Natural killer cell treated with Interleukin-12 subunit alpha and Interleukin-12 subunit beta and Interleukin-15 and Interleukin-18, amount 100 ng/mL, for 72 hours (primary cell): Measurements from ENCODE around the gene SNCG. TPM values are rescaled to one million over a fixed set of nuclear protein-coding genes. Genes with fewer than 3 reads are reported as not detected.
"Not testable (repeated sequence)": the region's sequence is repeated elsewhere in the genome, so short reads cannot be mapped to it uniquely, and the experiment has no call there.

ENCODE experiments used
- ATAC-seq, 2 donors: fragments of 150-1000 bp; cut with Tn5 transposase in 1 of 2; sonication (Bioruptor Pico), chemical (Tn5 transposase) in 1 of 2; 2 replicates each; pipeline ENCODE4 v1.10.0; 2021
- DNase-seq: peaks from one replicate; pipeline ENCODE4 v3.0.0; 2022; ENCODE audit warnings: low spot score
- H3K27ac Mint-ChIP-seq, 2 donors: 1 replicate in 1 of 2; 2 replicates in 1 of 2; pipeline ENCODE4 v1.8.0; 2022; ENCODE audit warnings: mixed read lengths in 2 of 2, mild to moderate bottlenecking in 1 of 2, moderate library complexity in 1 of 2
- H3K27me3 Mint-ChIP-seq, 2 donors: 1 replicate in 1 of 2; 2 replicates in 1 of 2; pipeline ENCODE4 v1.8.0; 2022; ENCODE audit warnings: mixed read lengths in 2 of 2
- H3K36me3 Mint-ChIP-seq: one replicate; pipeline ENCODE4 v1.8.0; 2022; ENCODE audit warnings: mixed read lengths
- H3K4me1 Mint-ChIP-seq, 2 donors: 1 replicate in 1 of 2; 2 replicates in 1 of 2; pipeline ENCODE4 v1.8.0; 2022; ENCODE audit warnings: low read depth in 2 of 2, mixed read lengths in 2 of 2, mild to moderate bottlenecking in 1 of 2
- H3K4me3 Mint-ChIP-seq: one replicate; pipeline ENCODE4 v1.8.0; 2022; ENCODE audit warnings: mixed read lengths
- H3K9me3 Mint-ChIP-seq: 2 replicates; pipeline ENCODE4 v1.8.0; 2022; ENCODE audit warnings: mixed read lengths
- total RNA-seq, 2 donors: library from RNA; stranded (reverse); gene quantifications; one replicate each; pipeline ENCODE4 v1.2.3, GENCODE V29; 2022

SNCG gene
- total RNA-seq = not detected

GRCh38 chr10:86958116-86958900, at the start of gene SNCG:
Gene SNCG, plus strand, starts transcription at chr10:86958599. Its CDS starts 99 bp downstream, at chr10:86958698.
- Mint-ChIP-seq H3K9me3 (no peaks in the 10 kb centered on the region), H3K27ac (no peak within 1 kb of the TSS), H3K27me3 (no peaks in the 10 kb centered on the region), H3K4me3 (no peak within 1 kb of the TSS), H3K36me3 (no peaks in the 10 kb centered on the region), H3K4me1 (no peaks in the 10 kb centered on the region)
- DNase-seq = no peak
- no peak for ATAC-seq

GRCh38 chr10:86914734-86915133, 43.7 kb upstream of the SNCG start:
- H3K4me3 Mint-ChIP-seq = no peak overlapping the region
- H3K9me3 Mint-ChIP-seq = no peaks in the 10 kb centered on the region
- no peak for DNase-seq
- ATAC-seq = no peak
- no peaks in the 10 kb centered on the region for H3K27me3 Mint-ChIP-seq
- H3K36me3 Mint-ChIP-seq = peaks cover 4% of the 10 kb centered on the region
- no peaks in the 10 kb centered on the region for H3K4me1 Mint-ChIP-seq
- no peak overlapping the region for H3K27ac Mint-ChIP-seq

- Mint-ChIP-seq H3K27me3 (no peaks in the 10 kb centered on the region), H3K27ac (no peak overlapping the region), H3K4me3 (no peak overlapping the region), H3K9me3 (no peaks in the 10 kb centered on the region), H3K36me3 (peaks cover 5% of the 10 kb centered on the region), H3K4me1 (no peaks in the 10 kb centered on the region)
- ATAC-seq = no peak
- no peak for DNase-seq
Observed at GRCh38 chr10:86918022-86918471, 40.4 kb upstream of the SNCG start.

- Mint-ChIP-seq H3K4me1 (no peaks in the 10 kb centered on the region), H3K27ac (no peak overlapping the region), H3K27me3 (no peaks in the 10 kb centered on the region), H3K36me3 (peaks cover 4% of the 10 kb centered on the region), H3K9me3 (no peaks in the 10 kb centered on the region), H3K4me3 (no peak overlapping the region)
- ATAC-seq (peak in 1 of 2 donors; percentile 43), DNase-seq (no peak)
Observed at GRCh38 chr10:86922553-86922961, 35.8 kb upstream of the SNCG start.

GRCh38 chr10:86929468-86930380, 28.7 kb upstream of the SNCG start:
- no peaks in the 10 kb centered on the region for H3K4me1 Mint-ChIP-seq
- H3K36me3 Mint-ChIP-seq = no peaks in the 10 kb centered on the region
- no peak overlapping the region for H3K4me3 Mint-ChIP-seq
- ATAC-seq = no peak
- no peaks in the 10 kb centered on the region for H3K27me3 Mint-ChIP-seq
- H3K27ac Mint-ChIP-seq = no peak overlapping the region
- no peak for DNase-seq
- H3K9me3 Mint-ChIP-seq = no peaks in the 10 kb centered on the region

- Mint-ChIP-seq H3K4me1 (no peaks in the 10 kb centered on the region), H3K36me3 (no peaks in the 10 kb centered on the region), H3K4me3 (no peak overlapping the region), H3K27me3 (no peaks in the 10 kb centered on the region), H3K9me3 (no peaks in the 10 kb centered on the region), H3K27ac (no peak overlapping the region)
- ATAC-seq = no peak
- no peak for DNase-seq
Observed at GRCh38 chr10:86931872-86932271, 26.5 kb upstream of the SNCG start.

- ATAC-seq (no peak), DNase-seq (no peak)
- Mint-ChIP-seq H3K9me3 (no peaks in the 10 kb centered on the region), H3K27me3 (no peaks in the 10 kb centered on the region), H3K4me1 (no peaks in the 10 kb centered on the region), H3K27ac (no peak overlapping the region), H3K4me3 (no peak overlapping the region), H3K36me3 (no peaks in the 10 kb centered on the region)
Observed at GRCh38 chr10:86932674-86933073, 25.7 kb upstream of the SNCG start.

- DNase-seq = not testable (repeated sequence)
Observed at GRCh38 chr10:86934162-86934711, 24.2 kb upstream of the SNCG start.

GRCh38 chr10:86936661-86937501, 21.5 kb upstream of the SNCG start:
- Mint-ChIP-seq H3K27ac (no peak overlapping the region), H3K4me3 (no peak overlapping the region), H3K36me3 (no peaks in the 10 kb centered on the region), H3K4me1 (peaks cover 0 to 3% of the 10 kb centered on the region in 2 donors), H3K9me3 (no peaks in the 10 kb centered on the region), H3K27me3 (no peaks in the 10 kb centered on the region)
- ATAC-seq (no peak), DNase-seq (no peak)

More at GRCh38 chr10:86934162-86934711, 24.2 kb upstream of the SNCG start:
- not testable (repeated sequence) for ATAC-seq, H3K9me3 Mint-ChIP-seq, H3K4me3 Mint-ChIP-seq, H3K4me1 Mint-ChIP-seq, H3K27me3 Mint-ChIP-seq, H3K36me3 Mint-ChIP-seq, H3K27ac Mint-ChIP-seq

- no peak overlapping the region for H3K4me3 Mint-ChIP-seq
- ATAC-seq (no peak), DNase-seq (no peak)
- H3K36me3 Mint-ChIP-seq = no peaks in the 10 kb centered on the region
- H3K4me1 Mint-ChIP-seq = peaks cover 0 to 3% of the 10 kb centered on the region in 2 donors
- no peak overlapping the region for H3K27ac Mint-ChIP-seq
- H3K27me3 Mint-ChIP-seq = no peaks in the 10 kb centered on the region
- H3K9me3 Mint-ChIP-seq = no peaks in the 10 kb centered on the region
Observed at GRCh38 chr10:86937502-86938154, 20.8 kb upstream of the SNCG start.

- Mint-ChIP-seq H3K9me3 (no peaks in the 10 kb centered on the region), H3K27me3 (no peaks in the 10 kb centered on the region), H3K27ac (no peak overlapping the region), H3K36me3 (no peaks in the 10 kb centered on the region), H3K4me1 (peaks cover 0 to 3% of the 10 kb centered on the region in 2 donors), H3K4me3 (no peak overlapping the region)
- ATAC-seq (no peak), DNase-seq (no peak)
Observed at GRCh38 chr10:86938260-86938659, 20.1 kb upstream of the SNCG start.

GRCh38 chr10:86940076-86940475, 18.3 kb upstream of the SNCG start:
- ATAC-seq, H3K36me3 Mint-ChIP-seq, H3K4me3 Mint-ChIP-seq, H3K9me3 Mint-ChIP-seq, H3K4me1 Mint-ChIP-seq, DNase-seq, H3K27me3 Mint-ChIP-seq, H3K27ac Mint-ChIP-seq: not testable (repeated sequence)

GRCh38 chr10:86940677-86941076, 17.7 kb upstream of the SNCG start:
- H3K27me3 Mint-ChIP-seq = no peaks in the 10 kb centered on the region
- no peaks in the 10 kb centered on the region for H3K9me3 Mint-ChIP-seq
- H3K36me3 Mint-ChIP-seq = no peaks in the 10 kb centered on the region
- DNase-seq (no peak), ATAC-seq (no peak)
- H3K4me1 Mint-ChIP-seq = peaks cover 0 to 6% of the 10 kb centered on the region in 2 donors
- H3K4me3 Mint-ChIP-seq = no peak overlapping the region
- no peak overlapping the region for H3K27ac Mint-ChIP-seq
